IMR-90 (cell line): ENCODE data around the gene RAP1GAP2.

ENCODE experiments used
- CTCF ChIP-seq: conservative IDR thresholded peaks from 2 replicates; pipeline ENCODE4 v1.5.1; 2012; ENCODE audit warnings: mild to moderate bottlenecking, low read depth, low read length, improper control_type of control experiment
- POLR2A ChIP-seq: IDR thresholded peaks from 2 replicates; pipeline ENCODE4 v1.6.1; 2012; ENCODE audit warnings: mild to moderate bottlenecking, low read depth, low read length

GRCh38 chr17:3019761-3020160, 223.5 kb downstream of the RAP1GAP2 start:
- TF ChIP-seq POLR2A, result no peak
- no peak for TF ChIP-seq CTCF
